Measurements from ENCODE around the gene TNS1. TPM values are rescaled to one million over a fixed set of nuclear protein-coding genes. Genes with fewer than 3 reads are reported as not detected.
A peak's percentile ranks its signal among the peaks of the same experiment; 100 is the strongest.

TNS1 gene
- total RNA-seq, 1 donor from 2014 or later, result 59.2 TPM

GRCh38 chr2:218011653-218012040 lies 8.9 kb upstream of the TNS1 start:
- TF ChIP-seq CTCF (conservative IDR thresholded peaks at IDR 0.05), result no peak
- DNase-seq (ENCODE audit: extremely low spot score, unreplicated experiment), result no peak
- Mint-ChIP-seq H3K27me3 (peaks cover 46% of the 10 kb centered on the region), H3K4me3 (peak overlapping the region; percentile 12), H3K4me1 (ENCODE audit: unreplicated experiment) (peaks cover 34% of the 10 kb centered on the region), H3K27ac (no peak overlapping the region), H3K36me3 (no peaks in the 10 kb centered on the region), H3K9me3 (no peaks in the 10 kb centered on the region)

- no peaks in the 10 kb centered on the region for H3K9me3 Mint-ChIP-seq
- H3K27ac Mint-ChIP-seq, result peak overlapping the region; percentile 13
- H3K4me1 Mint-ChIP-seq (ENCODE audit: unreplicated experiment), result peaks cover 28% of the 10 kb centered on the region
- H3K36me3 Mint-ChIP-seq, result no peaks in the 10 kb centered on the region
- DNase-seq (ENCODE audit: extremely low spot score, unreplicated experiment), result no peak
- peak overlapping the region; percentile 84 for H3K4me3 Mint-ChIP-seq
- peaks cover 42% of the 10 kb centered on the region for H3K27me3 Mint-ChIP-seq
- TF ChIP-seq CTCF (conservative IDR thresholded peaks at IDR 0.05), result no peak
Observed at GRCh38 chr2:218010984-218011652, 8.3 kb upstream of the TNS1 start.

- peak; percentile 50 for TF ChIP-seq CTCF (conservative IDR thresholded peaks at IDR 0.05)
- Mint-ChIP-seq H3K4me1 (ENCODE audit: unreplicated experiment) (peaks cover 27% of the 10 kb centered on the region), H3K9me3 (no peaks in the 10 kb centered on the region), H3K36me3 (no peaks in the 10 kb centered on the region), H3K4me3 (peak overlapping the region; percentile 84), H3K27me3 (peaks cover 46% of the 10 kb centered on the region), H3K27ac (peak overlapping the region; percentile 13)
- no peak for DNase-seq (ENCODE audit: extremely low spot score, unreplicated experiment)
Observed at GRCh38 chr2:218010140-218010983, 7.6 kb upstream of the TNS1 start.

- H3K27me3 Mint-ChIP-seq, result peaks cover 47% of the 10 kb centered on the region
Observed at GRCh38 chr2:218009765-218010139, 7.0 kb upstream of the TNS1 start.

GRCh38 chr2:218009231-218009630 lies 6.4 kb upstream of the TNS1 start:
- TF ChIP-seq CTCF (conservative IDR thresholded peaks at IDR 0.05), result no peak
- DNase-seq (ENCODE audit: extremely low spot score, unreplicated experiment), result no peak
- peaks cover 25% of the 10 kb centered on the region for H3K4me1 Mint-ChIP-seq (ENCODE audit: unreplicated experiment)

More at GRCh38 chr2:218009765-218010139, 7.0 kb upstream of the TNS1 start:
- Mint-ChIP-seq H3K9me3 (no peaks in the 10 kb centered on the region), H3K4me1 (ENCODE audit: unreplicated experiment) (peaks cover 23% of the 10 kb centered on the region), H3K27ac (no peak overlapping the region), H3K4me3 (peak overlapping the region; percentile 76), H3K36me3 (no peaks in the 10 kb centered on the region)
- DNase-seq (ENCODE audit: extremely low spot score, unreplicated experiment), result no peak
- TF ChIP-seq CTCF (conservative IDR thresholded peaks at IDR 0.05), result no peak

More at GRCh38 chr2:218009231-218009630, 6.4 kb upstream of the TNS1 start:
- H3K27me3 Mint-ChIP-seq, result peaks cover 42% of the 10 kb centered on the region
- no peaks in the 10 kb centered on the region for H3K9me3 Mint-ChIP-seq
- peak overlapping the region; percentile 76 for H3K4me3 Mint-ChIP-seq
- H3K27ac Mint-ChIP-seq, result no peak overlapping the region
- H3K36me3 Mint-ChIP-seq, result no peaks in the 10 kb centered on the region

All from type B pancreatic cell (in vitro differentiated cells).